Thyroid gland (tissue), 4 donors: ENCODE measurements around the gene CLUH.

Experiments
- POLR2A ChIP-seq, 2 donors: fragments of 450-650 bp; IDR thresholded peaks; one replicate each; pipeline ENCODE4 v1.6.1; 2017; ENCODE audit warnings: antibody characterized with exemption in 2 of 2, mild to moderate bottlenecking in 2 of 2, moderate library complexity in 1 of 2
- TF ChIP-seq, protein P1 (sequence below), 6 experiments: fragments of 200-600 bp in 3 of 6; fragments of 450-650 bp in 3 of 6; sonication (generic) in 3 of 6; IDR thresholded peaks; one replicate each; pipeline ENCODE4 v1.5.1; 2016 to 2019; ENCODE audit warnings: antibody characterized with exemption in 6 of 6, mild to moderate bottlenecking in 2 of 6, inconsistent platforms in 1 of 6, moderate library complexity in 1 of 6

GRCh38 chr17:2697611-2698162, 13.9 kb downstream of the CLUH start:
- TF ChIP-seq, protein P1, sequence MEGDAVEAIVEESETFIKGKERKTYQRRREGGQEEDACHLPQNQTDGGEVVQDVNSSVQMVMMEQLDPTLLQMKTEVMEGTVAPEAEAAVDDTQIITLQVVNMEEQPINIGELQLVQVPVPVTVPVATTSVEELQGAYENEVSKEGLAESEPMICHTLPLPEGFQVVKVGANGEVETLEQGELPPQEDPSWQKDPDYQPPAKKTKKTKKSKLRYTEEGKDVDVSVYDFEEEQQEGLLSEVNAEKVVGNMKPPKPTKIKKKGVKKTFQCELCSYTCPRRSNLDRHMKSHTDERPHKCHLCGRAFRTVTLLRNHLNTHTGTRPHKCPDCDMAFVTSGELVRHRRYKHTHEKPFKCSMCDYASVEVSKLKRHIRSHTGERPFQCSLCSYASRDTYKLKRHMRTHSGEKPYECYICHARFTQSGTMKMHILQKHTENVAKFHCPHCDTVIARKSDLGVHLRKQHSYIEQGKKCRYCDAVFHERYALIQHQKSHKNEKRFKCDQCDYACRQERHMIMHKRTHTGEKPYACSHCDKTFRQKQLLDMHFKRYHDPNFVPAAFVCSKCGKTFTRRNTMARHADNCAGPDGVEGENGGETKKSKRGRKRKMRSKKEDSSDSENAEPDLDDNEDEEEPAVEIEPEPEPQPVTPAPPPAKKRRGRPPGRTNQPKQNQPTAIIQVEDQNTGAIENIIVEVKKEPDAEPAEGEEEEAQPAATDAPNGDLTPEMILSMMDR (IDR thresholded peaks at IDR 0.05) = no peak
- no peak for TF ChIP-seq POLR2A (IDR thresholded peaks at IDR 0.05)
